PFSK-1 (cell line): ENCODE results near the gene LMO4.

ENCODE experiments used
- POLR2AphosphoS5 ChIP-seq: IDR thresholded peaks from 2 replicates; pipeline ENCODE4 v1.6.1; 2012; ENCODE audit warnings: low read depth, mild to moderate bottlenecking, control low read depth, low read length, moderate library complexity
- SIN3A ChIP-seq: IDR thresholded peaks from 2 replicates; pipeline ENCODE4 v1.6.1; 2012; ENCODE audit warnings: mild to moderate bottlenecking, low read length, moderate library complexity, borderline replicate concordance; ENCODE audit not compliant: insufficient read depth
- TF ChIP-seq, protein P1 (sequence below), 2 experiments: IDR thresholded peaks; 2 replicates each; pipeline versions ENCODE4 v1.6.1 to v1.8.0; 2011 to 2012; ENCODE audit warnings: low read depth in 2 of 2, low read length in 2 of 2, control low read depth in 1 of 2, inconsistent platforms in 1 of 2, mild to moderate bottlenecking in 1 of 2, moderate library complexity in 1 of 2; ENCODE audit not compliant: insufficient read depth in 1 of 2

DNA sequence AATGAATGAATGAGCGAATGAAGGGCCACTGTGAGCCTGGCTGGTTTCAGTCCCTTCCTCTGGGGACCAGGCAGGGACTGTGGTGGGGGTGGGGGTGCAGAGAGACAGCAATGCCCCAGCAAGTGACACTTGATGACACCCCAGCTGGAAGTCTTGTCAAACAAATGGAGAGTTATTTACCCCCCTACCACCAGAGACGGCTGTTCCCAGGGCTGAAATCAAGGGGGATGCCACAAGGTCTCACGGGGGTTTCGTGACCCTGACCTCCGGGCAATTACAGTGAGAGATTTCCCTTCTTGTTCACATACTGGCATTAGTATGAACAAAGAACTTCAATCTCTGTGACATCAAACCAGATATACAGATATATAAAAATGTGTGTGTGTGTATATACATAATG, 34.0 kb upstream of the LMO4 start:
- TF ChIP-seq, protein P1, sequence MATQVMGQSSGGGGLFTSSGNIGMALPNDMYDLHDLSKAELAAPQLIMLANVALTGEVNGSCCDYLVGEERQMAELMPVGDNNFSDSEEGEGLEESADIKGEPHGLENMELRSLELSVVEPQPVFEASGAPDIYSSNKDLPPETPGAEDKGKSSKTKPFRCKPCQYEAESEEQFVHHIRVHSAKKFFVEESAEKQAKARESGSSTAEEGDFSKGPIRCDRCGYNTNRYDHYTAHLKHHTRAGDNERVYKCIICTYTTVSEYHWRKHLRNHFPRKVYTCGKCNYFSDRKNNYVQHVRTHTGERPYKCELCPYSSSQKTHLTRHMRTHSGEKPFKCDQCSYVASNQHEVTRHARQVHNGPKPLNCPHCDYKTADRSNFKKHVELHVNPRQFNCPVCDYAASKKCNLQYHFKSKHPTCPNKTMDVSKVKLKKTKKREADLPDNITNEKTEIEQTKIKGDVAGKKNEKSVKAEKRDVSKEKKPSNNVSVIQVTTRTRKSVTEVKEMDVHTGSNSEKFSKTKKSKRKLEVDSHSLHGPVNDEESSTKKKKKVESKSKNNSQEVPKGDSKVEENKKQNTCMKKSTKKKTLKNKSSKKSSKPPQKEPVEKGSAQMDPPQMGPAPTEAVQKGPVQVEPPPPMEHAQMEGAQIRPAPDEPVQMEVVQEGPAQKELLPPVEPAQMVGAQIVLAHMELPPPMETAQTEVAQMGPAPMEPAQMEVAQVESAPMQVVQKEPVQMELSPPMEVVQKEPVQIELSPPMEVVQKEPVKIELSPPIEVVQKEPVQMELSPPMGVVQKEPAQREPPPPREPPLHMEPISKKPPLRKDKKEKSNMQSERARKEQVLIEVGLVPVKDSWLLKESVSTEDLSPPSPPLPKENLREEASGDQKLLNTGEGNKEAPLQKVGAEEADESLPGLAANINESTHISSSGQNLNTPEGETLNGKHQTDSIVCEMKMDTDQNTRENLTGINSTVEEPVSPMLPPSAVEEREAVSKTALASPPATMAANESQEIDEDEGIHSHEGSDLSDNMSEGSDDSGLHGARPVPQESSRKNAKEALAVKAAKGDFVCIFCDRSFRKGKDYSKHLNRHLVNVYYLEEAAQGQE (IDR thresholded peaks at IDR 0.05; ENCODE audit: insufficient read depth in 1 of 2, low read depth in 2 of 2, low read length in 2 of 2), result no peak
- TF ChIP-seq POLR2AphosphoS5, result no peak
- TF ChIP-seq SIN3A, result no peak
